Kasumi-1 (cell line): ENCODE data around the gene HIVEP3.

Experiments
- DNase-seq, 2 experiments: peaks; one replicate each; lab custom pipeline; 2025; lab: John Stamatoyannopoulos, UW

The HIVEP3 gene

DNA sequence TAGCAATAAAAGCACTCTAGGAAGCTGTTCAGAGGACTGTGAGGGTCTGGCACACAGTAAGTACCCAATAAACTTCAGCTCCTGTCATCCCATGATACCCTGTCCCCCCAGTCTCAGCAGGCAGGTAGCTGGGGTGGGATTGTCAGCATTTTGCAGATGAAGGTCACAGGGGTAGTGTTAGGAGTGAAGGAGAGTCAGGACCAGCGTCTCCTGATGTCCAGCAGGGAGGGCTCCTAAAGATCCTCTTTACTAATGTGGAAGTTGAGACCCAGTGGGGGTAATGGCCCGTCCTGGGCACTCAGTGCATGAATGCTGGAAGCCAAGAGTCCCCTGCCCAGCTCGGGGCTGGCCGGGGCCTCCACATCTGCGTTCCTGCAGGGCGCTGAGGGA is 402.9 kb downstream of the HIVEP3 start:
- DNase-seq: no peak

DNA sequence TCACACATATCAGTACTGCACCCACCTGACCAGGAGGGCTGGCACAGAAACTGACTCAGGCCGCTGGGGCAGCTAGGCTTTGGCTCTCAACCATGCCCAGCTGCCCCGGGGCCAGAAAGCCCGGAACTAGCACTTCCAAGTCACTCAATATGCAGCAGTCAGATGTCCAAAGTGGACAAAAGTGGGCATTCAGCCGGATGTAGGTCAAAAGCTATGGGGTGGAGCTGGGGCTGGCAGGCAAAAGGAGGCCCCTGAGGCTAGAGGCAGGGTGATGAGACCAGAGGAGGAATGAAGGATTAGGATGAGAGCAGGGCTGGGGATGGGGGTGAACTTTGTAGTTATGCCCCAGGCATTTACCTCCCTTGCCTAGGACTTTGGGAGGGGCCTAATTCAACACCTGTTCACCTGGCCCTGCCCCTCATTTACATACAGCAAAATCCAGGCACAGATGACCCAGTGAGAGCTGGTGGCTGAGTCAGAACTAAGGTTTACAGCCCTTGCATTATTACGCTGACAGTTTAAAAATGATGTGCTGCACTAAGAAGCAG is 403.5 kb downstream of the HIVEP3 start:
- DNase-seq: no peak

DNA sequence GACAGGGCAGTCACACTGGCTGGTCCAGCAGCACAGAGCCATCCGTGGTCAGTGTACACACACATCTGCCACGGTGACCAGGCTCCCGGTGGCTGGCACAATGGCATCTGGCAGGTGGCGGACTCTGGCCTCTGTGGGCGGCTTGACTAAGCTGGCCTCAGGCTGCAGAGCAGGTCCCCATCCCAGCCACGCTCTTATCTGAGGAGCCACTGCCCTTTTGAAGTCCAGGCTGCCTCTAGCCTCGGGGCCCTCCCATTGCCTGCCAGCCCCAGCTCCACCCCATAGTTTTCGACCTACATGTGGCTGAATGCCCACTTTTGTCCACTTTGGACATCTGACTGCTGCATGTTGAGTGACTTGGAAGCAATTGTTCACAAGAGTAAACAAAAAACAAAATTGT is 404.3 kb downstream of the HIVEP3 start:
- DNase-seq: no peak

DNA sequence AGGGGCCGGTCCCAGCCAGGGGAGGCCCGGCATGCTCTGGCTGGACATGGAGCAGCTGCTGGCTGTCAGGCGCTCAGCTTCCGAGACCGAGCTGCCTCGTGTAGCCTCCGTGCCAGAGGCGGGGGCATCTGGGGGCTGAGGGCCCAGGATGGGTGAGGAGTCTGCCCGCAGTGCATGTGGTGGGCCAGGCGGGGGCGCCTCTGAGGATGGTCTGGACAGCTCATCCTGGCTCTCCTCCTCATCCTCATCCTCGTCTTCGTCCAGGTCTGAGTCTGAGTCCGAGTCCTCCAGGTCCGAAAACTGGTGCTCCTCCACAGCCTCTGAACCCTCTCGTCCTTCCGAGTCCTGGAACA is 405.4 kb downstream of the HIVEP3 start:
- DNase-seq: peak in 1 of 2 experiments; percentile 3

DNA sequence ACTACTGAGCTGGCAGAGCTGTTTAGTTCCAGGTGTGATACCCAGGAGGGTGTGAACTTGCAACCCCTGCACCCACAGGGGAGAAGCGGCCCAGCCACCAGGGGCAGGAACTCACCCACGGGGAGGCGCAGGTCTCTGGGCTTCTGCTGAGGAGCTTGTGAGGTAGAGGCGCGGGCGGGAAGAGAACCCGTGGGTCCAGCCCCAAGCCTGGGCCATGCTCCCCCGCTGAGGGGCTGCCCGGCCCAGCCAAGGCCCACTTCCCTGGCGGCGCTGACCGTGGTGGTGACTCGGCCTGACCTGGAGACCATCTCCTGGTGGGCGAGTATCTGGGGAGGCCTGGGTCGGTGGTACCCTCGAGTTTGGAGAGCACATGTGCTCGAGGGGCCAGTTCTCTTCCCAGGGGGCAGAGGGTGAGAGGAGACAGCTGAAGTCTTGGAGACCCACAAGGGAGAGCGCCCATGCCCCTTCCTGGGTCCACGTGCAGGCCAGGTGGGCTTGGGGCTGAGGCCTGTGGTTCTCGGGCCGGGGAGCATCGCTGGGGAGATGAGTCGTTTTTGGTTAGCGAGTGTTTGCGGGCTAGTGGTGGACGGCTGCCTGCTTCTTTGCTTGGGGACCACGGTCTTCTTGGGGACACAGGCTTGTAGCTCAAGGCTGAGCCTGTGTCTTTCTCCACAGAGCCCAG is 405.9 kb downstream of the HIVEP3 start:
- DNase-seq: no peak

DNA sequence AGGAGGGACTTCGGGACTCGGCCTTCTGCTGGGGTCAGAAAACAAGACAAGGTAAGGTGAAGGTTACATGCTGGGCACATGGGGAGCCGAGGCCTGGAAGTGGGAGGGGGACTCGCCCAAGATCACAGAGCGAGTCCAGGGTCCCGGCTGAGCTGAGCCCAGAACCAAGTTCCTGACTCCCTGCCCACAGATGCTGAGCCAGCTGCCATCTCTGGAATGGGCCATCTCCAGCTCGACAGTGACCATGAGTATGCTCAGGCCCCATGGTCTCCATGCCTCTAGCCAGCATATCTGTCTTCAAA is 407.5 kb downstream of the HIVEP3 start:
- DNase-seq: no peak

DNA sequence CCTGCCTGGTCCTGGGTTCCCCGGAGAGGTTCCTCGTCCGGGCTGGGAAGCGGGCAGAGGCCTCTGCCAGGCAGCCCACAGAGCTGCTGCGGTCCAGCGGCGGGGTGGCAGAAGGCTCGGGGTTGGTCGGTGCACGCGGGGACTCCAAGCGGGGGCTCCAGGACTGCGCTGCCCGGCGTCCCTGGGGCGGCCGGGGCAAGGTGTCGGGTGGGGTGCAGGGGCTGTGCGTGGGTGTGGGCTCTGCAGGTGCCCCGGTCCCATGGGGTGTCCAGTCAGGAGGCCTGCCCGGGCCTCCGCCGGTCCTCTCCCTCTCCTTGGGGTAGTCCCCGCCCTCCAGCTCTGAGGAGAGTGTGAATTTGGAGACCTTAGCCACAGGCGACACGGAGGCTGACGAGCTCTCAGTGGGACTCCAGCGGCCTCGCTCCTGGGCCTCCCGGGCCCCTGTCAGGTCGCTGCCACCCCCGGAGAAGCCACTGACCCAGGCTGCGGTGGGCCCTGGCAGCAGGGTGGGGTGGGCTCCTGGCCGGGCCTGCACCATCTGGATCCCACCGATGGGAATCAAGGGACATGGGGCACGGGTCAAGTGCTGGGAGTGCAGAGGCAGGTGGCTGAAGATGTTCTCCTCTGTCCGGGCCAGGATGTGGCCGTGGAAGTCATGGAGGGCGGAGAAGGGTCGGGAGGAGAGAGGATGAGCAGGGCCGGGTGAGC is 408.0 kb downstream of the HIVEP3 start:
- DNase-seq: no peak

DNA sequence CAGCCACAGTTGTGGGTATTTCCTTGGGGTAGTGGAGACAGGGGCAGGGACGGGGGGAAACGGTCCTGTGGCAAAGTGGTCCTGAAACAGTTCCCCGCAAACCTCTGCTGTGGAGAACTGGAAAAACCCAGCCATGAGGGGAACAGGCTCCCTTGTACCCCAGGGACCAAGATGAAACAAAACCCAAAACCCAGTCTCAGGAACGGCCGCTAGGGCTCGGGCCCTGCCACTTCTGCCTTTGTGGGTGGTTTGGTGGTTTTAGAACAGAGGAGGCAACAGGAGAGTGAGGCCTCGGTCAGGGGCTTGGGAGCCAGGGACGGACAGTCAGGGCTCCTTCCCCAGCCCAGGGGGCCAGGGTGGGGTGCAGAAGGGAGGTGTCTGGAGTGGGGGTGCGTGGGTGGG is 409.5 kb downstream of the HIVEP3 start:
- no peak for DNase-seq

DNA sequence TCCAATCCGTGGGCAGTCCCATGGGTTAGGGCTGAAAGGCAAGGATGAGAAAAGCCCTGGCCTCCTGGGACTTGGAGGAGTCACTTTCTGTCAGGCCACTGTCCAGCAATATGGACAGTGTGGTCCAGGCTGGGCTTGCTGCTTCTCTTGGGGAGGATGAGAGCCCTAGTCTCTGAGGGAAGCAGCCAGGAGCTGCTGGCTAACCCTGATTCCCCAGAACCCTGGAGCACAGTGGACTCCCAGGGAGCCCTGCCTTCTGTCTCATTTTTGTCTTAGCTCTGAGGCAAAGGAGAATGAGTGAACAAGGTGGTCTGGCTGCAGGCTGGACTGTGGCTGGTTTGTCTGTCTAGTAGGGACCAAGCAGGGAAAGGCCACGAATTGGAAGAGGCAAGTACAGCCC is 410.4 kb downstream of the HIVEP3 start:
- DNase-seq: no peak

DNA sequence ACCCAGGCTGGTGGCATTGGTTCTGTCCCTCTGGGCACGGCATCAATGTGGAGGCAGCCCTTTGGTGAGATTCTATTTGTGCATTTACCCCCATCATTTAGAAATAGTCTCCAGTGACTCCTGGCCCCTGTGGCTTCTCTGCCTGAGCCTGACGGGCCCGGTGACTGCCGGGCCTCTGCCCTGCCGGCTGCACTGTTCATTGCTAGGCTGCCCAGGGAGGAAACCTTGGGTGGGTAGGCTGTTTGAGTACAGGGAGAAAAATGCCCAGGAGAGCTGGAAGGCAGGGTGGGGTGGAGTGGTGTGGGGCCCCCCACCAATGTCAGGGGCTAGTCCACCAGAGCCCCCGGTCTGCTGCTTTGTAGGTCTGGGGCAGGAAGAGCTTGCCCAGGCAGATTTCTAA is 410.9 kb downstream of the HIVEP3 start:
- DNase-seq: no peak

DNA sequence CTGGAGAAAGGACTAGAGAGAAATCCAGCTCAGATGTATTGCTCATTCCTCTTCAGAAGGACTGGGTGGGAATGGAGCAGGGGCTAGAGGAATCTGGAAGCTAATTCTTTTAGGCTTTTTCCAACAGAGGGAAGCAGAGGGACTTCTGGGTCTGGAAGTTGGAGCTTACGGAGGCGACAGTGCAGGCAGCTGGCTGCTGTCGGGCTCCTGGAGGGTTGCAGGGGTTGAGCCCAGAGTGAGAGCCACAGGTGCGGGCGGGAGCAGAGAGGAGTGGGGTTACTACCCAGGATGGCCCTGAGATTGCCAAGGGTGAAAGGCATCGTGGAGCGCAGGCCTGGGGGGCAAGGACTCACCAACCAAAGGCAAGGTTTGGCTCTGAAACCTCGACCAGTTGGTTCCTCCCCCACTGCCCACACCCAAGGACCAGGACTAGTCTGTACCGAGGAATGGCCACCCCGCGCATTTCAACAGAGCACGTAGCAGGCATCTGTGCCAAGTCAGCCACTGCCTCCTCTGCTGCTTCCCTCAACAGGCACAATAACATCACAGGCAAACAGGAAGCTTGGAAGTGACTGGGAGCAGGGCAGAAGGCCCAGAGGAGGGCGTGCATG is 411.5 kb downstream of the HIVEP3 start:
- no peak for DNase-seq

DNA sequence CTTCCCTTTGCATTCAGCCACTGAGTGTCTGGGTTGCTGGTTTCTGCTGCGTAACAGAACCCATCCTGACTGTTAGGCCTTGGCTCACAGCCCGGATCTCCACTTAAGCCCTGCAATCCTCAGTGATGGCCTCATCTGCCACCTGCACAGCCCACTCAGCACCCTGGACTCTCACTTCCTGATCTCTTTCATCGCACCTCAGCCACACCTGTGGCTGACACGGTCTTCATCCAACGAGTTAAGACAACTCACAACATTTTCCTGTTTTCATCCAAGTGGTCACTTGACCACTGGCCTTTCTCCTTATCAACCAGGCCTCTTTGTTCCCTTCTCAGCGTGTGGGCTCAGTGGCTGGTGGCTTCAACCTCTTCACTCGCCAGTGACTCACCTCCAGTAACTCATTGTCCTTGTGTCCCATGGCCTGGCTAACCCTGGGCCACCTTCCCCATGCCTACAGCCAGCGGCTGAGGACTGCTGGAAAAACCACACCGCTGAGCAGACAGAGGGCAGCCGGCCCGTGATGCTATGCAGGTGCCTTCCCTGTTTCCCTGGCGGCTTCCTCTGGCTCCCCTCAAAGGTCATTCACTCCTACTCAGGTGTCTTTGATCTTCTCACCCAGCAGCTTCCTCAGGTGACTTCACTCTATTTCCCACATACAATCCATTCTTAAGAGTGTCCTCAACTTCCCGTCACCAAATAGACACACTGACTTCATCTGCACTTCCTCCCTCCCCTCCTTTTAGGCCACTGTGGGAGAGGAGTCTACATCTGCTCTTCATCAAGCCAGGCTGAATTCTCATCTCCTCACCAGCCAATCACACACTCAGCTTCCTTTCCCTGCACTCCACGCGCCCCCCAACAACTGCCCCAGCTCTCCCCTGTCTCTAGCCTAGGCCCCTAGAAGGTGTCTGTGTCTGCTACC is 414.3 kb downstream of the HIVEP3 start:
- no peak for DNase-seq

DNA sequence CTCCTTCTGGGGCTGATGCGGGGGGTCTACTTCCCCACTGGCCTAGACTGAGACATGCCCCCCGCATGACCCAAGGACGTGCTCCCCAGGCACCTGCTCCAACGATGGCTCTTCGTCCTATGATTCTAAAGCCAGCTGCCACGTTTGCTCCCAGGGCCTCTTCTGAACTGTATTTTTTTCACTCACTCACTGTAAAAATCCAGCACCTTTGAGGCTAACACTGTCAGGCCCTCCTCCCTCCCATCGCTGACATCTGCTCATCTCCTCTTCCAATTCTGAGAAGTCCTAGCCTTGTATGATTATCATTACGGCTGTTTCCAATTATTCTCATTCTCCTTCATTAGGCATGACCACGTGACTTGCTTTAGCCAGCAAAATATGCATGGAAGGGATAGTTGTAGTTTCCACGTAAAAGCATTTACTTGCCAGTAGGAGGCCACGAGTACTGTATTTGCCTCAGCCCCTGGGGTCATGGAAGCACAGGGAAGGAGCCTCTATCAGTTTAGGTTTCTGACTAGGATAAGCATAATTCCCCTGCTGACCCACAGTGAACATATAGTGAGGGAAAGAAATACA is 415.1 kb downstream of the HIVEP3 start:
- no peak for DNase-seq

DNA sequence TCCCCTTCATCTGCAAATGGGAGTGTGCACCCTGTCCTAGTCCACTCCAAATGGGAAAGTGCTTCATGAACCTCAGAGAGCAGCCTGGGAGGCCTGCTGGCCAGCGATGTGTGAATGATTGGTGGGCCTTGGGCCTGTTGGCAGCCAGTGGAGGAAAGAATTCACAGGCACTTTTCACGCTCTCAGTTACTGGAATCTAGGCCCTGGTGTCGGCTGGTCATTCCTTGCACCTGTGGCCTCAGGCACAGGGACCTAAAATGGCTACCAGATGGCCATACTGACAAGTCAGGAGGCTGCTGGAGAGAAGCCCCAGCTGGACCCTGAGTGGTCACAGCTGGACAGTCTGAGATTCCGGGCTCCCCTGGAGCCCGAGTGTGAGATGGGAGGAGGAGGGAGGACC is 415.8 kb downstream of the HIVEP3 start:
- no peak for DNase-seq

DNA sequence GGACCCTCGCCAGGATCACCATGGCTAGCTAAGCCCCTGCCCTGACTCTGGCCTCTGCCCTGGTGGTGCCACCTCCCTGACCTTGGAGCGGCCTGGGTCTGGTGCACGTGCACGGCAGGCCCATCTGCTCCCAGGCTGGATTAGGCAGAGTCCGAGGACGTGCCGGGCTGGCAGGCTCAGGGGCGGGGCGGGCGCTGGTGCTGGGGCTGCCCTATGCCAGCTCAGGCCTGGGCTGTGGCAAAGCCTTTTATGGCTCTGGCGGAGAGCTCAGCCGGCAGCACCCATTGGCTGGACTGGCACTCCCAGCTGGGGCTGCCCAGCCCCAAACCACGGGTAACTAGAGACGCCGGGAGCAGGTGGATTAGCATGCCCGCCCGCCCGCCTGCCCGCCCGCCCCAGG is 417.1 kb downstream of the HIVEP3 start:
- DNase-seq: no peak

DNA sequence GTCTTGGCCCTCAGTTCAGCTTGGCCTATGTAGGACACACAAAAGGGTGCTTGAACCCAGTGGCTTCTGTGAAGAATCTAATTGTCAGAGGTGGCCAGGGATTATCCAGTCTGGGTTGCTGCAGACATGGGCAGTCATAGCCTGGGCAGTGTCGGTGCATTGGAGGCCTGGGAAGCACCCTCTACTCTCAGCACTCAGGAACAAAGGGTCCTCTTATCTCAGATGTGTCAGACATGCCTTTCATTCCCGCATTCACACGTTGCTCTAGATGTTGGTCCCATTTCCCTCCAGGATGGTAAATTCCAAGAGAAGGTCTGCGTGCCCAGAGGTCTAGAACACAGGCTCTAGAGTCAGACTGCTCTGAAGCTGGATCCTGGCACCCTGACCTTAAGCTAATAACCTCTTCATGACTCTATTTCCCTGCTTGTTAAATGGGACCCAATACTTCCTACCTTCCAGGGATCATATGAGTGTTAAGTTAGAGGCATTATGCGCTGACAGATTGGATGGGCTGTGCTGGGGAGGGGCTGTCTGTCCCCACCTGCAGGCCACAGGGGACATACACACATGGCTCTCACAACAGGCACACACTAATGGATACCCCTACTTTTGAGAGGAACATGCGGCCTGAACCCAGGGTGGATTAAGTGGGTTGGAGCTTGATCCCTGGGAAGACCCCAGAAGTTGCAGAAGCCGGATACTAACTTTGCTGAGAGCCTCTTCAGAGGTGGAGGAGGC is 417.8 kb downstream of the HIVEP3 start:
- DNase-seq: no peak

DNA sequence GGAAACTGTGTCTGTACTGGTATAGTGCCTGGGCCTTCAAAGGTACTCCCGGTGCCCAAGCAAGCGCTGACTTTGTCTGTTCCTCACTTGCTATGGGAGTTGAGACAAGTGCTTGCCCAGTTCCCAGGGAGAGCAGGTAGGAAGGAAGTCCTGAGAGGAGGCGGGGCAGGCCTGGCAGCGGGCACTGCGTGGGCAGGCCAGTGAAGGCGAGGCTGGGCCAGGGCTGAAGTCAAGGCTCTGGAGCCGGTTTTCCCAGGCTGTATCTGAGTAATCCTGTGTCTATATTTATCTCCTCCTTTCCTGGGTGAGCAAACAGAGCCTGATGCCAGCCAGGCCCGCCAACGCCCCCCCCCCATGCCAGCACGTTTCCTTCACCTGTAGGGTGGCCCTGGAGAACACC is 418.3 kb downstream of the HIVEP3 start:
- DNase-seq: no peak

DNA sequence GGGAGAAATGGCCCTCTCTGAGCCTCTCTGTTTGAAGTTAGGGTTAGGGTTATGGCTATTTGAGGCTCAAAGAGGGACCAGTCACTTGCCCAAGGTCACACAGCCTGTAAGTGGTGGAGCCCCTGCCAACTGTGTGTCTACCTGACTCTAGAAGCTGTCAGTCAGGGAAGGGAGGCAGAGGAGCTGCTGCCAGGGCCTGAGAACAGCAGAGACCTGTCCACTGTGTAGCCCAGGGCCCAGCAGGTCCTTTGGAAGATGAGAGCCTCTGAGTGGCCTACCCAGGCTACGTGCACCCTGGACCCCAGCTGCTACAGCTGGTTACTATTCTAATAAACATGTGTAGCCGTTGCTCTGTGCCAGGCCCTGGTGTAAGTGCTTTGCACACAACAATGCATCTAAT is 419.1 kb downstream of the HIVEP3 start:
- no peak for DNase-seq

DNA sequence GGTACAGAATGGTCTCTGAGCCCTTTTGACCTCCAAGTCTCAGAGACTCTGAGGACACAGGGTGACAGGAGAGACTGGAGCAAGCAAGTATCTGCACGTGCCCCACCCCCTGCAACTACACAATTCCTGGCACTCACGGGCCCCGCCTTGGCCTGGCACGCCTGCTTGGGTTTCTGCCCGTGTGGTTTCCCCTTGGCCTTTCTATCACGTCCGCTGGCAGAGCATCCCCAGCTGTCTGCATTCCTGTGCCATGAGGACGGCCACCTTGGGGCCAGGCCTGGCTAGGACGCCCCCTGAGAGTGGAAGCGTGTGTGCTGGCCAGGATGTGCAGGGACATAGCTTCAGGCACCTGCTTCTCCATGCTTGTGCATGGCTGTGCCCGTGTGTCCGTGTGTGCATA is 419.9 kb downstream of the HIVEP3 start:
- DNase-seq: no peak

DNA sequence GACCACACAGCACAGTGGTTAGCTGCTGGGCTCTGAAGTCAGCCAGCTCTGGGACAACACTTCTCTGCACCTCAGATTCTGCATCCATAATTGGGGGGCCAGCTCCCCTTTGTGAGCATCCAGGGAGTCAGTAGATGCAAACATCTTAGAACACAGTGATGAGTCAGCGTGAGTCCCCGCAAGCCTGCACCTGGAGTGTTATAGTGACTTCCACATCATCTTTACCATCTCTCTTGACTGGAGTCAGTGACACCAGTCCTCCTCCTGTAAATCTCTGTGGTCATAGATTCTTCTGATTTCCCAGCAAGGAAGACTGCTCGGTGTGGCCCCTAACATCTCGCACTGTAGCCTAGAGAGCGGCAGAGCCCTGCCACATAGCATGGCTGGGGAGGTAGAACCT is 420.3 kb downstream of the HIVEP3 start:
- DNase-seq: no peak

DNA sequence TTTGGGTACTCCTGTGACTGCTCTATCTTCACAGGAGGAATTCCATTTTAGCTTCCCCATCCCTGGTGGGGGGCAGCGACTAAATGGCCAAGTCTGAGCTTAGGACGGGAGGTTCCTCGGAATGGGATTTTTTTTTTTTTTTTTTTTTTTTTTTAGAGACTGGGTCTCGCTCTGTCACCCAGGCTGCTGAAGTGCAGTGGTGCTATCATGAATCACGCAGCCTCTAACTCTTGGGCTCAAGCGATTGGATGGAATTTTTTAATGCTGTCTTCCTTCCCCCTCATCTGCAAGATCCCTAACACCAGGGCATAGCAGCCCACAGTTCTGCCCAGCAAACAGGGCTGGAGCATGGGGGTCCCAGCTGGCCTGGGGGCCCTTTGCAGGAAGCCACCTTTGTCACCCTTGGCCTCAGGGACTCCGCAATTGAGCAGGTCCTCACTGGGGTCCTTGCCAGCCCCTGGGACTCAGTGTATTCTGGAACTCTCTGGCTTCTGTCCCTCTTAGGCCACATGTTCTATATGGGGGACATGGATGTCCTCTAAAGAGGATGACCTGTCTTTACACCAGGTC is 421.2 kb downstream of the HIVEP3 start:
- DNase-seq: no peak
